GM12878 (cell line): Measurements from ENCODE around the gene PLK5. TPM values are rescaled to one million over a fixed set of nuclear protein-coding genes. Genes with fewer than 3 reads are reported as not detected.

Experiments used
- ATAC-seq: fragments of 200-7000 bp; cut with Tn5 transposase; 3 replicates; pipeline ENCODE4 v1.9.1; 2020; ENCODE audit warnings: mild to moderate bottlenecking, moderate library complexity
- BruUV-seq: library from RNA; stranded (reverse); fragments of 400-500 nt; replicated peaks from 2 replicates; lab custom pipeline; 2021; lab: Mats Ljungman, UMichigan
- CTCF ChIA-PET: fragments of 300-600 bp; sonication (Branson Sonifier 250); formaldehyde crosslinking; extraction: SDS; loops from one replicate; lab custom pipeline; 2021; ENCODE audit warnings: inconsistent platforms; lab: Yijun Ruan, JAX
- POLR2A ChIA-PET: fragments of 350-600 bp; formaldehyde crosslinking; extraction: SDS; loops from one replicate; lab custom pipeline; 2021; ENCODE audit warnings: inconsistent platforms; lab: Charles Lee
- RAD21 ChIA-PET: fragments of 300-600 bp; sonication (Branson Sonifier 250); formaldehyde crosslinking; loops from one replicate; lab custom pipeline; 2023; ENCODE audit warnings: antibody characterized with exemption; ENCODE audit not compliant: unreplicated experiment; lab: Charles Lee
- SMC1A ChIA-PET: fragments of 300-600 bp; sonication (Branson Sonifier 250); formaldehyde crosslinking; loops from one replicate; lab custom pipeline; 2023; ENCODE audit not compliant: unreplicated experiment, uncharacterized antibody; lab: Charles Lee
- DNase-seq: peaks from one replicate; pipeline ENCODE4 v3.0.0-alpha.2; 2011; ENCODE audit warnings: low read depth, low spot score
- FAIRE-seq: peaks from 3 replicates; lab custom pipeline; 2011; peaks lifted over from hg19 to GRCh38; lab: Jason Lieb, UNC
- H2AFZ ChIP-seq: 2 replicates; pipeline ENCODE4 v1.6.0; 2011; ENCODE audit warnings: low read depth, low read length, control low read depth; ENCODE audit not compliant: control insufficient read depth
- H3K27ac ChIP-seq: 2 replicates; pipeline ENCODE4 v1.5.1; 2011; ENCODE audit warnings: control low read depth; ENCODE audit not compliant: control insufficient read depth, insufficient read depth
- H3K27me3 ChIP-seq, 2 experiments: replicated peaks in 1 of 2; 2 replicates each; pipeline versions ENCODE4 v1.6.0 to v1.6.1; 2011; ENCODE audit warnings: low read length in 1 of 2; ENCODE audit not compliant: control insufficient read depth in 2 of 2, insufficient read depth in 2 of 2
- H3K36me3 ChIP-seq, 2 experiments: 2 replicates each; pipeline ENCODE4 v1.5.1; 2011; ENCODE audit warnings: low read length in 1 of 2; ENCODE audit not compliant: control insufficient read depth in 2 of 2, insufficient read depth in 2 of 2
- H3K4me1 ChIP-seq: 2 replicates; pipeline ENCODE4 v1.6.1; 2011; ENCODE audit warnings: mild to moderate bottlenecking, low read length, moderate library complexity, mixed read lengths; ENCODE audit not compliant: control insufficient read depth, insufficient read depth
- H3K4me2 ChIP-seq: 2 replicates; pipeline ENCODE4 v1.6.0; 2011; ENCODE audit warnings: control low read depth; ENCODE audit not compliant: control insufficient read depth, insufficient read depth
- H3K4me3 ChIP-seq: fragments of 200-600 bp; sonication (generic); 2 replicates; pipeline ENCODE4 v1.5.1; 2016
- H3K79me2 ChIP-seq: 2 replicates; pipeline ENCODE4 v1.6.0; 2011; ENCODE audit warnings: low read length; ENCODE audit not compliant: control insufficient read depth, insufficient read depth
- H3K9ac ChIP-seq: 2 replicates; pipeline ENCODE4 v1.8.0; 2011; ENCODE audit warnings: low read length, control low read depth, mixed read lengths; ENCODE audit not compliant: control insufficient read depth, insufficient read depth
- H3K9me3 ChIP-seq: replicated peaks from 3 replicates; pipeline ENCODE4 v1.5.1; 2011; ENCODE audit warnings: mild to moderate bottlenecking, low read length; ENCODE audit not compliant: control insufficient read depth, insufficient read depth
- H4K20me1 ChIP-seq: 2 replicates; pipeline ENCODE4 v1.6.0; 2011; ENCODE audit not compliant: control insufficient read depth, insufficient read depth
- BCLAF1 ChIP-seq: fragments of 450-650 bp; IDR thresholded peaks from 2 replicates; pipeline ENCODE4 v1.6.1; 2017; ENCODE audit warnings: antibody characterized with exemption, mild to moderate bottlenecking, moderate library complexity
- BHLHE40 ChIP-seq, 2 experiments: fragments of 450-650 bp in 1 of 2; IDR thresholded peaks; 2 replicates each; pipeline ENCODE4 v1.6.1; 2011 to 2017; ENCODE audit warnings: low read depth in 2 of 2, borderline replicate concordance in 1 of 2, improper control_type of control experiment in 1 of 2, low read length in 1 of 2, mild to moderate bottlenecking in 1 of 2
- EZH2 ChIP-seq: IDR thresholded peaks from 2 replicates; pipeline ENCODE4 v1.6.1; 2012; ENCODE audit warnings: low read depth, mild to moderate bottlenecking, control low read depth, inconsistent platforms, low read length, borderline replicate concordance; ENCODE audit not compliant: control insufficient read depth
- KLF5 ChIP-seq: fragments of 450-650 bp; IDR thresholded peaks from 2 replicates; pipeline ENCODE4 v1.6.1; 2014; ENCODE audit warnings: mild to moderate bottlenecking; ENCODE audit not compliant: partially characterized antibody
- MAX ChIP-seq: IDR thresholded peaks from 2 replicates; pipeline ENCODE4 v1.6.1; 2012; ENCODE audit warnings: low read depth, low read length, improper control_type of control experiment
- NR2C2 ChIP-seq: IDR thresholded peaks from 2 replicates; pipeline ENCODE4 v1.6.1; 2011; ENCODE audit warnings: borderline replicate concordance, low read depth; ENCODE audit not compliant: control insufficient read depth, insufficient read length
- PBX3 ChIP-seq: IDR thresholded peaks from 2 replicates; pipeline ENCODE4 v1.6.1; 2011; ENCODE audit warnings: mild to moderate bottlenecking, low read depth, low read length, moderate library complexity; ENCODE audit not compliant: insufficient replicate concordance
- RB1 ChIP-seq: fragments of 450-650 bp; formaldehyde crosslinking; IDR thresholded peaks from 2 replicates; pipeline ENCODE4 v1.6.1; 2017; ENCODE audit warnings: mild to moderate bottlenecking, borderline replicate concordance
- RELA ChIP-seq: fragments of 450-650 bp; IDR thresholded peaks from 2 replicates; pipeline ENCODE4 v1.8.0; 2014; ENCODE audit warnings: borderline replicate concordance; ENCODE audit not compliant: partially characterized antibody
- SMARCA5 ChIP-seq: fragments of 450-650 bp; IDR thresholded peaks from 2 replicates; pipeline ENCODE4 v1.6.1; 2017; ENCODE audit warnings: mild to moderate bottlenecking
- TCF3 ChIP-seq: IDR thresholded peaks from 2 replicates; pipeline ENCODE4 v1.6.1; 2012; ENCODE audit warnings: low read depth, mild to moderate bottlenecking, low read length, borderline replicate concordance; ENCODE audit not compliant: insufficient read depth
- ZBTB4 ChIP-seq: fragments of 450-650 bp; formaldehyde crosslinking; IDR thresholded peaks from 2 replicates; pipeline ENCODE4 v1.4.0; 2022; ENCODE audit warnings: mild to moderate bottlenecking, moderate library complexity
- ZNF217 ChIP-seq: fragments of 450-650 bp; IDR thresholded peaks from 2 replicates; pipeline ENCODE4 v1.6.1; 2017; ENCODE audit warnings: antibody characterized with exemption, mild to moderate bottlenecking
- ZNF274 ChIP-seq: IDR thresholded peaks from one replicate; pipeline ENCODE4 v1.8.0; 2011; ENCODE audit not compliant: insufficient read length, insufficient read depth
- WGBS: methylation state at CpG from one replicate; pipeline ENCODE4 v1.1.6; 2016; ENCODE audit warnings: low lambda C conversion rate; ENCODE audit not compliant: insufficient replicate concordance, insufficient coverage; ENCODE audit errors: missing lambda C conversion rate; 5-methylcytosine and 5-hydroxymethylcytosine counted together
- in situ Hi-C: fragments of 300-500 bp; cut with MboI; formaldehyde crosslinking; loops from 9 replicates; pipeline ENCODE4 v1.14.3; 2018; ENCODE audit warnings: mixed read lengths
- intact Hi-C: fragments of 100-400 bp; cut with micrococcal nuclease; formaldehyde crosslinking; loops from one replicate; pipeline ENCODE4 v1.14.2; 2022; ENCODE audit not compliant: unreplicated experiment
- polyA plus RNA-seq, 11 experiments: library from polyadenylated mRNA; depleted of rRNA in 4 of 11; unstranded in 6 of 11; stranded (reverse) in 5 of 11; fragments of >200 nt; fragmentation: Nextera tagmentation in 4 of 11; fragmentation: Illumina TruSeq in 1 of 11; extraction: Ambion mirVana in 4 of 11; extraction: Trizol in 1 of 11; gene quantifications; 1 replicate in 1 of 11; 2 replicates in 10 of 11; pipeline versions ENCODE4 v1.2.1 to v1.2.3, GENCODE V29; 2011 to 2016; ENCODE audit warnings: inconsistent platforms in 2 of 11, missing spikeins in 2 of 11, low read depth in 1 of 11
- total RNA-seq, 4 experiments: library from RNA; depleted of rRNA in 3 of 4; stranded (reverse); fragments of >200 nt in 3 of 4; fragmentation: Illumina TruSeq in 1 of 4; extraction: Trizol in 1 of 4; gene quantifications; 2 replicates each; pipeline versions ENCODE4 v1.2.1 to v1.2.3, GENCODE V29; 2013 to 2021

The PLK5 gene
- total and polyA plus RNA-seq, 10 of the 15 experiments (the other 5 are each of a cell fraction or from before 2014, with no cell fraction given): 0.13 TPM; not detected in 9

GRCh38 chr19:1509602-1510441, 14.1 kb upstream of the PLK5 start (continued):
- TF ChIP-seq MAX: no peak

GRCh38 chr19:1510442-1510806, 13.5 kb upstream of the PLK5 start:
- CTCF ChIA-PET: no interaction called here
- no peaks in the 10 kb centered on the region for H4K20me1 ChIP-seq
- H3K9me3 ChIP-seq: no peaks in the 10 kb centered on the region; the same call in 2 of the 3 replicates
- no peaks in the 10 kb centered on the region; a peak in 1 of 4 replicates for H3K27me3 ChIP-seq
- no peak for ATAC-seq
- POLR2A ChIA-PET: no interaction called here
- RAD21 ChIA-PET: no interaction called here
- intact Hi-C loops (no loop called here), in situ Hi-C loops (no loop called here)
- no peak overlapping the region for H3K4me3 ChIP-seq
- FAIRE-seq: no peak
- no peak overlapping the region for H3K27ac ChIP-seq
- H2AFZ ChIP-seq: no peak overlapping the region
- BruUV-seq: no TSS peak
- no peaks in the 10 kb centered on the region for H3K36me3 ChIP-seq
- WGBS: 4% methylated on average over 16 of the region's 25 CpGs
- H3K4me1 ChIP-seq: no peaks in the 10 kb centered on the region
- no peak overlapping the region for H3K9ac ChIP-seq
- DNase-seq: no peak
- no peaks in the 10 kb centered on the region for H3K79me2 ChIP-seq
- SMC1A ChIA-PET: no interaction called here
- H3K4me2 ChIP-seq: no peak overlapping the region
- TF ChIP-seq NR2C2: no peak
- TF ChIP-seq ZNF217: no peak
- no peak for TF ChIP-seq SMARCA5
- TF ChIP-seq RELA: no peak
- TF ChIP-seq BHLHE40 (IDR thresholded peaks at IDR 0.05; ENCODE audit: borderline replicate concordance in 1 of 2, low read depth in 2 of 2, low read length in 1 of 2): no peak
- TF ChIP-seq KLF5: no peak
- TF ChIP-seq PBX3: no peak
- no peak for TF ChIP-seq ZNF274
- no peak for TF ChIP-seq EZH2
- TF ChIP-seq TCF3: no peak
- no peak for TF ChIP-seq RB1
- TF ChIP-seq ZBTB4: no peak
- TF ChIP-seq BCLAF1: no peak
